ENCODE results near the gene SH3RF1. TPM values are rescaled to one million over a fixed set of nuclear protein-coding genes. Genes with fewer than 3 reads are reported as not detected.

SH3RF1 gene
- total RNA-seq, 1 donor from 2014 or later, result 18.6 TPM

DNA sequence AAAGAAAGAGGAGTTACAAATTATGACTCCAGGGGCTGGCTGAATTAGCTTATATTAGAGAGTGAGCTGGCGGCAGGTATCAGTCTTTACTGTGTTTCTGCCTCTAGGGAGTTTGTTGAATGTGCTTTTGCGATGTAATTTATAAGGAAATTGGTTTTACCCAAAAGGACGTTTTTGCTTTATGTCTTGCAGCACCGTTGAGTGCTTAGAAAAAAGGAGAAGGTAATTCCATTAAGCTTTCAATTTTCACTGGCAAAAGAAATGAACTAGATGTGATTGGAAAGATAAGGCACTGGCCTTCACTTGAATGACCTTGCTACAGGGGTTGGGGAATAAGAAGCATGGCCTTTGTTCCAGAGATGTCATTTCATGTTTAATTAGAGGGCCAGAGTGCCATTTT, 185.8 kb downstream of the SH3RF1 start:
- peaks cover 4% of the 10 kb centered on the region for H3K4me1 Mint-ChIP-seq
- DNase-seq (ENCODE audit: low read depth, low spot score), result no peak
- H3K27ac Mint-ChIP-seq (ENCODE audit: unreplicated experiment), result no peak overlapping the region
- no peak overlapping the region for H3K4me3 Mint-ChIP-seq
- H3K36me3 Mint-ChIP-seq (ENCODE audit: low read depth), result peaks cover 14% of the 10 kb centered on the region
- no peaks in the 10 kb centered on the region for H3K9me3 Mint-ChIP-seq
- TF ChIP-seq, protein P1, sequence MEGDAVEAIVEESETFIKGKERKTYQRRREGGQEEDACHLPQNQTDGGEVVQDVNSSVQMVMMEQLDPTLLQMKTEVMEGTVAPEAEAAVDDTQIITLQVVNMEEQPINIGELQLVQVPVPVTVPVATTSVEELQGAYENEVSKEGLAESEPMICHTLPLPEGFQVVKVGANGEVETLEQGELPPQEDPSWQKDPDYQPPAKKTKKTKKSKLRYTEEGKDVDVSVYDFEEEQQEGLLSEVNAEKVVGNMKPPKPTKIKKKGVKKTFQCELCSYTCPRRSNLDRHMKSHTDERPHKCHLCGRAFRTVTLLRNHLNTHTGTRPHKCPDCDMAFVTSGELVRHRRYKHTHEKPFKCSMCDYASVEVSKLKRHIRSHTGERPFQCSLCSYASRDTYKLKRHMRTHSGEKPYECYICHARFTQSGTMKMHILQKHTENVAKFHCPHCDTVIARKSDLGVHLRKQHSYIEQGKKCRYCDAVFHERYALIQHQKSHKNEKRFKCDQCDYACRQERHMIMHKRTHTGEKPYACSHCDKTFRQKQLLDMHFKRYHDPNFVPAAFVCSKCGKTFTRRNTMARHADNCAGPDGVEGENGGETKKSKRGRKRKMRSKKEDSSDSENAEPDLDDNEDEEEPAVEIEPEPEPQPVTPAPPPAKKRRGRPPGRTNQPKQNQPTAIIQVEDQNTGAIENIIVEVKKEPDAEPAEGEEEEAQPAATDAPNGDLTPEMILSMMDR (conservative IDR thresholded peaks at IDR 0.05), result no peak
- H3K27me3 Mint-ChIP-seq (ENCODE audit: low read depth), result no peaks in the 10 kb centered on the region

DNA sequence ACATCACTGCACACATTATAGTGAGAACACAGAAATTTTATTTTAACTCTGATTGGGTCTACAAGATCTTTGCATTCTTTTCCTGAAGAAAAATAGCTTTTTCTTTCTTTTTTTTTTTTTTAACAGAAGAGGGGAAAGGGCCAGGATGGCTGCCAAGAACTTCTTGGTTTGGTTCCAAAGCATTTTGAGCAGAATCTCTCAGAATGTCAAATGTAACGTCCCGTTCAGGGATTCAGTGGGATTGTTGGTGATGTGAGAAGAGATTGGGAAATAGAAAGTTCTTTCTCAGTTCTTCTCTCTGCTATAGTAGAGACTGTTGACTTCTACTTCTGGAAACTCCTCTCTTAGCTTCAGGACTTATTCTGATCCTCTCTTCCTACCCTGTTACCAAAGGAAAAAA, 189.8 kb downstream of the SH3RF1 start:
- DNase-seq (ENCODE audit: low read depth, low spot score), result no peak
- TF ChIP-seq, protein P1 (conservative IDR thresholded peaks at IDR 0.05), result no peak
- peaks cover 5% of the 10 kb centered on the region for H3K36me3 Mint-ChIP-seq (ENCODE audit: low read depth)
- no peaks in the 10 kb centered on the region for H3K9me3 Mint-ChIP-seq
- no peaks in the 10 kb centered on the region for H3K27me3 Mint-ChIP-seq (ENCODE audit: low read depth)
- no peak overlapping the region for H3K27ac Mint-ChIP-seq (ENCODE audit: unreplicated experiment)
- peaks cover 4% of the 10 kb centered on the region for H3K4me1 Mint-ChIP-seq
- H3K4me3 Mint-ChIP-seq, result no peak overlapping the region

DNA sequence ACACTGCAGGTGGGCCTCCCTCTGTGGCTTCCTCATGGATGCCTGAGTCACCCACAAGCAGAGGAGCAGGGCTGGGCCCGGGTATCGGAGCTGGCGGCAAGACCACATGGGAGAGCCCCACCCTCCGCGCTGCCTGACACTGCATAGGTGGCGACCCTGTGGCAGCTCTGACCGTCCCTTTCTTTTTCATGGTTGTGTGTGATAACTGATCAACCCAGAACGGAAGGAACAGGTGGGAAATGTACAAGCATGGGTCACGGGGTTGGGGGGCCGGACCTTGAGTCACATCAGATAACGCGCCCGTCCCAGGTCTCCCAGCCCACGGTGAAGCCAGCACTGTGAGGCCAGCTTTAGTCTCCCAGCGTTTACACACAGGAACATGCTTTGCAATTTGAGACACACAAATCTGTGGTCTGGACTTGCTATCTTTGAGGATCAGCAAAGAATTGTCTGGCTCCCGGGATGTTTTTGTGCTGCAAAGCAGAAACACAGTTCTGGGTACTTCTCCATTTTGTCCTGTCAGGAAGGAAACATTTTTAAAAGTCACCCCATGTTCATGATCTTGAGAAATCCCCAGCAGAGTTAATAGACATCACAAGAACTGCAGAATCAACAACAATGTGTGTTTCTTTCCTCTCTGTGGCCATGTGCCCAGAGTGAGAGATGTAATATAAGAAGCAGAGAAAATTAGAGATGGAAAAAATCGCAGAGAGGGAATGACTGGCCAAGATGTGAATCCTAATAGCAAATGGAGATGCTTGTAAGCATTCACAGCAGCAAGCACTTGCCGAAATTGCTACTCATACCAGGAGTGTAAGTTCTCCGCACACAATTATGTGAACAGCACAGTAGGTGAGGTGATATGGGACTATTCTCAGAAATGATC, 190.6 kb downstream of the SH3RF1 start:
- TF ChIP-seq, protein P1 (conservative IDR thresholded peaks at IDR 0.05), result no peak
- no peak overlapping the region for H3K4me3 Mint-ChIP-seq
- no peaks in the 10 kb centered on the region for H3K9me3 Mint-ChIP-seq
- peaks cover 4% of the 10 kb centered on the region for H3K4me1 Mint-ChIP-seq
- H3K27ac Mint-ChIP-seq (ENCODE audit: unreplicated experiment), result no peak overlapping the region
- DNase-seq (ENCODE audit: low read depth, low spot score), result no peak
- H3K36me3 Mint-ChIP-seq (ENCODE audit: low read depth), result peaks cover 5% of the 10 kb centered on the region
- no peaks in the 10 kb centered on the region for H3K27me3 Mint-ChIP-seq (ENCODE audit: low read depth)

DNA sequence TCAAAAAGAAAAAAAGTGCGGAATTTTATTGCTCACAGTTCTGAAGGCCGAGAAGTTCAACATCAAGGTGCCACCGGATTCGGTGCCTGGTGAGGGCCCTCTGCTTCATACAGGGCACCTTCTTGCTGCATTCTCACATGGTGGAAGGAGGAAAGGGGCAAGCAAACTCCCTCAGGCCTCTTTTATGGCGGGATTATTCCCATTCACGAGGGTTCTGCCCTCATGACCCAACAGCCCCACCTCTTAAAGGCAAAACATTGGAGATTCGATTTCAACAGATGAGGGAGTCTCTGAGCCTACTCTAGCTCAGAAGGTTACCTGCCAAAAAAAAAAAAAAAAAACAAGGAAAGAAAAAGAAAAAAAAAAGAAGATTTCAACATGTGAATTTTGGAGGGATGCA, 196.6 kb downstream of the SH3RF1 start:
- DNase-seq (ENCODE audit: low read depth, low spot score), result no peak
- Mint-ChIP-seq H3K27ac (ENCODE audit: unreplicated experiment) (no peak overlapping the region), H3K27me3 (ENCODE audit: low read depth) (no peaks in the 10 kb centered on the region), H3K4me1 (peaks cover 14% of the 10 kb centered on the region), H3K36me3 (ENCODE audit: low read depth) (peaks cover 3% of the 10 kb centered on the region), H3K9me3 (no peaks in the 10 kb centered on the region), H3K4me3 (no peak overlapping the region)
- TF ChIP-seq, protein P1 (conservative IDR thresholded peaks at IDR 0.05), result no peak

DNA sequence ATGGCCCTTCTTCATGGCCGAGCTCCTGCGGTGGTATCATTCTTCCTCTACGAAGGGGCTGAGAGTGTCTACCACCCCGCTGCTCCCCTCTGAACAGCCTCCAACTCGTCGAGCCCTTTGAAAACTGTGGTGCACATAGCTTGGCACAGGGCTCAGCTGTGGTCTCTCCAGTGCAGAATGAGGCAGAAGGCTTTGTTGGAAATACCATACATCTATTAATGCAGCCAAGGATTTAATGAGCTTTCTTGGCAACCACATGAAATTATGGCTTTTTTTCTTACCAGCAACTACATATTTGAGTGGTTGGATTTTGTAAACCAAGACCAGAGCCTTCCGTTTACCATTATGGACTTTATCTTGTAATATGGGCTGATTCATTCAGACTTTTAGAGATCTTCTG, 199.0 kb downstream of the SH3RF1 start:
- Mint-ChIP-seq H3K4me3 (no peak overlapping the region), H3K27me3 (ENCODE audit: low read depth) (no peaks in the 10 kb centered on the region), H3K36me3 (ENCODE audit: low read depth) (no peaks in the 10 kb centered on the region), H3K4me1 (peaks cover 18% of the 10 kb centered on the region), H3K9me3 (no peaks in the 10 kb centered on the region), H3K27ac (ENCODE audit: unreplicated experiment) (no peak overlapping the region)
- TF ChIP-seq, protein P1 (conservative IDR thresholded peaks at IDR 0.05), result no peak
- DNase-seq (ENCODE audit: low read depth, low spot score), result no peak
